ENCODE results near the gene POLD3. TPM values are rescaled to one million over a fixed set of nuclear protein-coding genes. Genes with fewer than 3 reads are reported as not detected.
A peak's percentile ranks its signal among the peaks of the same experiment; 100 is the strongest.

Gene POLD3
- total RNA-seq, 4 donors from 2014 or later = 9.1 to 18.7 (median 12.4) TPM

- H3K4me1 ChIP-seq = peaks cover 13 to 30% (median 21%) of the 10 kb centered on the region in 3 donors
- H3K9me3 ChIP-seq = no peaks in the 10 kb centered on the region
- no peak overlapping the region for H3K4me3 ChIP-seq
- WGBS, 2 donors (ENCODE audit: low coverage in 1 of 2) = 34 to 38% methylated on average over 2 of the region's 2 CpGs
- peaks cover 0 to 30% of the 10 kb centered on the region in 2 donors for H3K36me3 ChIP-seq
- peak overlapping the region; percentile 56 to 93 (median 68) for H3K27ac ChIP-seq
- peak; percentile 74 for ATAC-seq
- H3K27me3 ChIP-seq = no peaks in the 10 kb centered on the region
- TF ChIP-seq POLR2A (IDR thresholded peaks at IDR 0.05) (no peak), POLR2AphosphoS5 (IDR thresholded peaks at IDR 0.05) (peak; percentile 72), CTCF (IDR thresholded peaks at IDR 0.05) (peak; percentile 22 to 75 (median 66)), EP300 (IDR thresholded peaks at IDR 0.05) (no peak)
Measured at GRCh38 chr11:74611369-74611861, 19.0 kb downstream of the POLD3 start.

DNA sequence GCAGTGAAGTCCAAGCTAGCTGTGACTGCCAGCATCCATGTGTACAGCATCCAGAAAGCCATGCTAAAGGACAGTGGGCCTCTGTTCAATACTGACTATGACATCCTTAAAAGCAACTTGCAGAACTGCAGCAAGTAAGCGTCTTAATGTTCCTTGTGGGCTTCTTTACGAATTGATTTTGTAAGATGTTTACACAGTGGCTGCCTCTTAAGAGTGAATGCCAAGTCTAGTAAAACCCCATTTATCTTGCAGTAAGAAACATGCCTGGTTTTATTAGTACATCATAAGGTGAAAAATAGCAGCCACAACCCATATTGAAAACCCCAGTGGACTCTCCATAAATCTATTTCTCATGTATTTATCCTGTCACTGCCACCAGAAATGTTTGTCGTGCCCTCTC, 20.5 kb downstream of the POLD3 start:
- H3K4me1 ChIP-seq = peaks cover 13 to 39% (median 21%) of the 10 kb centered on the region in 3 donors

DNA sequence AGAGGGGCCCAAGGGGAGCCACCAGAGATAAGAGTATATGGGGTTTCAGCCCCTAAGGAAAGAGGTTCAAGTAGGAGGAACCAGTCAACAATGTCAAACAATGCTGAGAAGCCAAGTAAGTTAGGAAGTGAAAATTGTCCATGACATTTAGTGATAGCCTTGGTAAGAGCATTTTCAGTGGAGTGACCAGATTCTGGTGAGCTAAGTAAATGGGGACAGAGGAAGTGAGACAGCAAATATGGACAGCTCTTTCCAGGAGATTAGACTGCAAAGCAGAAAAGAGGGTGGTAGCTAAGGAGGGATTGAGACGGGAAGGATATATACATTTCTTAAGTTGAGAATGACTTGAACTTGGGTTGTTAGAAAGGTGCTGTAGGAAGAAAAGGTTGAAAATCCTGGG, 22.9 kb downstream of the POLD3 start:
- TF ChIP-seq POLR2A (IDR thresholded peaks at IDR 0.05) (no peak), CTCF (IDR thresholded peaks at IDR 0.05) (no peak), POLR2AphosphoS5 (IDR thresholded peaks at IDR 0.05) (no peak), EP300 (IDR thresholded peaks at IDR 0.05) (no peak)
- Histone ChIP-seq H3K36me3 (peaks cover 0 to 35% of the 10 kb centered on the region in 2 donors), H3K27ac (peak overlapping the region in 1 of 4 donors; percentile 29), H3K27me3 (no peaks in the 10 kb centered on the region), H3K4me3 (no peak overlapping the region), H3K9me3 (no peaks in the 10 kb centered on the region), H3K4me1 (peaks cover 13 to 39% (median 21%) of the 10 kb centered on the region in 3 donors)
- no peak for ATAC-seq
- WGBS, 2 donors (ENCODE audit: low coverage in 1 of 2) = 75 to 88% methylated on average over 1 of the region's 1 CpG

More for the DNA sequence above, 20.5 kb downstream of the POLD3 start:
- TF ChIP-seq EP300 (IDR thresholded peaks at IDR 0.05) (no peak), POLR2A (IDR thresholded peaks at IDR 0.05) (no peak), CTCF (IDR thresholded peaks at IDR 0.05) (no peak), POLR2AphosphoS5 (IDR thresholded peaks at IDR 0.05) (peak; percentile 87)
- H3K9me3 ChIP-seq = no peaks in the 10 kb centered on the region
- peak overlapping the region; percentile 65 to 93 (median 74) for H3K27ac ChIP-seq
- H3K4me3 ChIP-seq = no peak overlapping the region
- H3K27me3 ChIP-seq = no peaks in the 10 kb centered on the region
- WGBS, 2 donors (ENCODE audit: low coverage in 1 of 2) = 19 to 29% methylated on average over 3 of the region's 3 CpGs
- peaks cover 0 to 19% of the 10 kb centered on the region in 2 donors for H3K36me3 ChIP-seq
- ATAC-seq = peak; percentile 58

DNA sequence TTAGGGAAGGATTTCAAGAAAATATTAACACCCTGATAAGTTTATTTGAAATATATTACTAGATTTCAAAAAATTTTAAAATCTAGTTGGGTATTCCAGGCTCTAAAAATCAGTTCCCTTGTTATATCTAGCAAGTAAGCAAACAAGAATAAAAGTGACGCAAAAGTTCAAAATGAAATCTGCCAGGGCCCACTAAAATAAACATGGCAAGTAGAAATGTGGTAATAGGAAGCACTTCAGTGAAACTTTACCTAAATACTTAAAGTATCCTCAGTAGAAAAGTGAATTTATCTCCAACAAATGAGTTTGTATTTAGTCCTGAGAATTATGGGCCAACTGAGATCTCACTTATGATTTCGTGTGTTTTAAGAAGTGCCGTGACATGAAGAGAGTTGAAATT, 23.6 kb downstream of the POLD3 start:
- 33 to 68% methylated on average over 3 of the region's 3 CpGs for WGBS, 2 donors (ENCODE audit: low coverage in 1 of 2)
- Histone ChIP-seq H3K27me3 (no peaks in the 10 kb centered on the region), H3K4me3 (no peak overlapping the region), H3K36me3 (peaks cover 0 to 42% of the 10 kb centered on the region in 2 donors), H3K27ac (peak overlapping the region in 1 of 4 donors; percentile 20), H3K9me3 (no peaks in the 10 kb centered on the region), H3K4me1 (peaks cover 13 to 37% (median 21%) of the 10 kb centered on the region in 3 donors)
- ATAC-seq = no peak
- TF ChIP-seq EP300 (IDR thresholded peaks at IDR 0.05) (no peak), POLR2AphosphoS5 (IDR thresholded peaks at IDR 0.05) (peak; percentile 34)

GRCh38 chr11:74620531-74620930, 28.1 kb downstream of the POLD3 start:
- peaks cover 0 to 9% (median 0%) of the 10 kb centered on the region in 3 donors for H3K4me1 ChIP-seq
- H3K4me3 ChIP-seq = no peak overlapping the region
- no peak overlapping the region for H3K27ac ChIP-seq
- WGBS, 2 donors (ENCODE audit: low coverage in 1 of 2) = 87 to 100% methylated on average over 1 to 2 of the region's 2 CpGs
- ATAC-seq = no peak
- H3K9me3 ChIP-seq = no peaks in the 10 kb centered on the region
- TF ChIP-seq EP300 (IDR thresholded peaks at IDR 0.05) (no peak), POLR2A (IDR thresholded peaks at IDR 0.05) (no peak), CTCF (IDR thresholded peaks at IDR 0.05) (no peak), POLR2AphosphoS5 (IDR thresholded peaks at IDR 0.05) (no peak)
- peaks cover 0 to 34% of the 10 kb centered on the region in 2 donors for H3K36me3 ChIP-seq
- H3K27me3 ChIP-seq = no peaks in the 10 kb centered on the region

Measured in gastroesophageal sphincter (tissue), 4 donors.